SK-N-SH (cell line): ENCODE measurements around the gene ELOA.

ENCODE experiments used
- CTCF ChIP-seq: fragments of 200-600 bp; sonication (generic); IDR thresholded peaks from 2 replicates; pipeline ENCODE4 v1.6.1; 2017; ENCODE audit warnings: antibody characterized with exemption, mild to moderate bottlenecking, moderate library complexity
- RCOR1 ChIP-seq: fragments of 150-350 bp; IDR thresholded peaks from 2 replicates; pipeline ENCODE4 v1.6.1; 2017; ENCODE audit warnings: antibody characterized with exemption, low read length
- TF ChIP-seq, protein P1 (sequence below): IDR thresholded peaks from 2 replicates; pipeline ENCODE4 v1.4.0; 2012; ENCODE audit warnings: low read depth, borderline replicate concordance
- TF ChIP-seq, protein P2 (sequence below): IDR thresholded peaks from 2 replicates; pipeline ENCODE4; 2012

DNA sequence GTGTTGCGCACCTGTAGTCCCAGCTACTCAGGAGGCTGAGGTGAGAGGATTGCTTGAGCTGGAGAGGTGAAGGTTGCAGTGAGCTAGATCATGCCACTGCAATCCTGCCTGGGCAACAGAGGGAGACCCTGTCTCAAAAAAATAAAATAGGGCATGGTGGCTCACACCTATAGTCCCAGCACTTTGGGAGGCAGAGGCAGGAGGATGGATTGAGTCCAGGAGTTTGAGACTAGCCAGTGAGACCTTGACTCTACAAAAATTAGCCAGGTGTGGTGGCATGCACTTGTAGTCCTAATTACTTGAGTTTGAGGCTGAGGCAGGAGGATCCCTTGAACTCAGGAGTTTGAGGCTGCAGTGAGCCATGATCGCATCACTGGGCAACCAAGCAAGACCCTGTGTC lies 42.0 kb upstream of the ELOA start:
- TF ChIP-seq, protein P1, sequence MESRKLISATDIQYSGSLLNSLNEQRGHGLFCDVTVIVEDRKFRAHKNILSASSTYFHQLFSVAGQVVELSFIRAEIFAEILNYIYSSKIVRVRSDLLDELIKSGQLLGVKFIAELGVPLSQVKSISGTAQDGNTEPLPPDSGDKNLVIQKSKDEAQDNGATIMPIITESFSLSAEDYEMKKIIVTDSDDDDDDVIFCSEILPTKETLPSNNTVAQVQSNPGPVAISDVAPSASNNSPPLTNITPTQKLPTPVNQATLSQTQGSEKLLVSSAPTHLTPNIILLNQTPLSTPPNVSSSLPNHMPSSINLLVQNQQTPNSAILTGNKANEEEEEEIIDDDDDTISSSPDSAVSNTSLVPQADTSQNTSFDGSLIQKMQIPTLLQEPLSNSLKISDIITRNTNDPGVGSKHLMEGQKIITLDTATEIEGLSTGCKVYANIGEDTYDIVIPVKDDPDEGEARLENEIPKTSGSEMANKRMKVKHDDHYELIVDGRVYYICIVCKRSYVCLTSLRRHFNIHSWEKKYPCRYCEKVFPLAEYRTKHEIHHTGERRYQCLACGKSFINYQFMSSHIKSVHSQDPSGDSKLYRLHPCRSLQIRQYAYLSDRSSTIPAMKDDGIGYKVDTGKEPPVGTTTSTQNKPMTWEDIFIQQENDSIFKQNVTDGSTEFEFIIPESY: no peak
- TF ChIP-seq CTCF: no peak
- TF ChIP-seq, protein P2, sequence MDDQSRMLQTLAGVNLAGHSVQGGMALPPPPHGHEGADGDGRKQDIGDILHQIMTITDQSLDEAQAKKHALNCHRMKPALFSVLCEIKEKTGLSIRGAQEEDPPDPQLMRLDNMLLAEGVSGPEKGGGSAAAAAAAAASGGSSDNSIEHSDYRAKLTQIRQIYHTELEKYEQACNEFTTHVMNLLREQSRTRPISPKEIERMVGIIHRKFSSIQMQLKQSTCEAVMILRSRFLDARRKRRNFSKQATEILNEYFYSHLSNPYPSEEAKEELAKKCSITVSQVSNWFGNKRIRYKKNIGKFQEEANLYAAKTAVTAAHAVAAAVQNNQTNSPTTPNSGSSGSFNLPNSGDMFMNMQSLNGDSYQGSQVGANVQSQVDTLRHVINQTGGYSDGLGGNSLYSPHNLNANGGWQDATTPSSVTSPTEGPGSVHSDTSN: no peak
- TF ChIP-seq RCOR1: no peak
